IMR-90 (cell line): ENCODE measurements around the gene ZMYM1. TPM values are rescaled to one million over a fixed set of nuclear protein-coding genes. Genes with fewer than 3 reads are reported as not detected.

Experiments
- ATAC-seq: fragments of 200-7000 bp; cut with Tn5 transposase; 2 replicates; pipeline ENCODE4 v1.9.1; 2020; ENCODE audit warnings: low read depth, mild to moderate bottlenecking, moderate library complexity
- BruUV-seq: library from RNA; stranded (reverse); fragments of 400-500 nt; replicated peaks from 2 replicates; lab custom pipeline; 2021; lab: Mats Ljungman, UMichigan
- CTCF ChIA-PET: fragments of 300-600 bp; formaldehyde crosslinking; extraction: SDS; loops from one replicate; lab custom pipeline; 2021; ENCODE audit warnings: antibody characterized with exemption; lab: Yijun Ruan, JAX
- POLR2A ChIA-PET: fragments of 300-600 bp; sonication (Branson Sonifier 250); formaldehyde crosslinking; loops from one replicate; lab custom pipeline; 2022; ENCODE audit warnings: antibody characterized with exemption; ENCODE audit not compliant: unreplicated experiment; lab: Charles Lee
- DNase-seq: peaks from one replicate; pipeline ENCODE4 v3.0.0; 2013
- H2AFZ ChIP-seq: replicated peaks from 2 replicates; pipeline ENCODE3; 2013; ENCODE audit warnings: low read length, mild to moderate bottlenecking; ENCODE audit not compliant: poor library complexity
- H2AK5ac ChIP-seq: 2 replicates; pipeline ENCODE4 v1.6.1; 2013; ENCODE audit warnings: low read depth, low read length, inconsistent platforms
- H2AK9ac ChIP-seq: replicated peaks from 2 replicates; pipeline ENCODE3; 2013; ENCODE audit warnings: mild to moderate bottlenecking, low read depth, low read length, moderate library complexity; ENCODE audit not compliant: poor library complexity
- H2BK120ac ChIP-seq: 2 replicates; pipeline ENCODE4 v1.6.1; 2013; ENCODE audit warnings: low read depth, low read length, inconsistent platforms
- H2BK15ac ChIP-seq: 3 replicates; pipeline ENCODE4 v1.6.1; 2013; ENCODE audit warnings: low read depth, low read length, inconsistent platforms
- H2BK20ac ChIP-seq: 2 replicates; pipeline ENCODE4 v1.6.1; 2013; ENCODE audit warnings: low read depth, mild to moderate bottlenecking, inconsistent platforms, low read length, moderate library complexity
- H2BK5ac ChIP-seq: 2 replicates; pipeline ENCODE4 v1.6.1; 2013; ENCODE audit warnings: mild to moderate bottlenecking, low read depth, low read length, inconsistent platforms; ENCODE audit not compliant: poor library complexity, severe bottlenecking
- H3K14ac ChIP-seq: replicated peaks from 2 replicates; pipeline ENCODE4 v1.6.1; 2013; ENCODE audit warnings: low read depth, low read length, inconsistent platforms
- H3K18ac ChIP-seq: 2 replicates; pipeline ENCODE4 v1.6.1; 2013; ENCODE audit warnings: low read depth, low read length, control low read depth
- H3K23ac ChIP-seq: 2 replicates; pipeline ENCODE4 v1.6.1; 2013; ENCODE audit warnings: low read depth, low read length, inconsistent platforms
- H3K27ac ChIP-seq: 2 replicates; pipeline ENCODE4 v1.5.1; 2013; ENCODE audit warnings: mild to moderate bottlenecking, control low read depth, low read length; ENCODE audit not compliant: insufficient read depth
- H3K27me3 ChIP-seq: 2 replicates; pipeline ENCODE4 v1.6.1; 2013; ENCODE audit warnings: low read length; ENCODE audit not compliant: control insufficient read depth, insufficient read depth
- H3K36me3 ChIP-seq: 2 replicates; pipeline ENCODE4 v1.6.1; 2013; ENCODE audit warnings: low read length, mixed read lengths; ENCODE audit not compliant: control insufficient read depth, insufficient read depth
- H3K4ac ChIP-seq: 2 replicates; pipeline ENCODE4 v1.6.1; 2013; ENCODE audit warnings: low read depth, low read length, inconsistent platforms
- H3K4me1 ChIP-seq: 2 replicates; pipeline ENCODE4 v1.6.1; 2013; ENCODE audit warnings: low read length, mixed read lengths; ENCODE audit not compliant: control insufficient read depth, insufficient read depth
- H3K4me2 ChIP-seq: 2 replicates; pipeline ENCODE4 v1.6.1; 2013; ENCODE audit warnings: low read depth, mild to moderate bottlenecking, control low read depth, low read length, moderate library complexity
- H3K4me3 ChIP-seq: 2 replicates; pipeline ENCODE4 v1.5.1; 2013; ENCODE audit warnings: low read depth, mild to moderate bottlenecking, control low read depth, low read length, moderate library complexity; ENCODE audit not compliant: insufficient read depth
- H3K56ac ChIP-seq: 2 replicates; pipeline ENCODE4 v1.6.1; 2013; ENCODE audit warnings: low read length, inconsistent platforms; ENCODE audit not compliant: insufficient read depth; ENCODE audit errors: extremely low read depth
- H3K79me1 ChIP-seq, 2 experiments: 2 replicates each; pipeline ENCODE4 v1.6.1; 2013; ENCODE audit warnings: low read length in 2 of 2, inconsistent platforms in 1 of 2, low read depth in 1 of 2
- H3K9ac ChIP-seq: 2 replicates; pipeline ENCODE4 v1.6.1; 2013; ENCODE audit warnings: low read depth, low read length, control low read depth
- H3K9me1 ChIP-seq: 2 replicates; pipeline ENCODE4 v1.6.1; 2013; ENCODE audit warnings: low read length, inconsistent platforms; ENCODE audit not compliant: insufficient read depth
- H3K9me3 ChIP-seq: 2 replicates; pipeline ENCODE4 v1.6.1; 2013; ENCODE audit warnings: low read length; ENCODE audit not compliant: control insufficient read depth, insufficient read depth
- H4K20me1 ChIP-seq: 2 replicates; pipeline ENCODE4 v1.6.1; 2013; ENCODE audit warnings: low read length, inconsistent platforms; ENCODE audit not compliant: insufficient read depth
- H4K5ac ChIP-seq: 2 replicates; pipeline ENCODE4 v1.6.1; 2013; ENCODE audit warnings: mild to moderate bottlenecking, low read depth, low read length, control low read depth
- H4K8ac ChIP-seq, 2 experiments: 2 replicates each; pipeline ENCODE4 v1.6.1; 2013; ENCODE audit warnings: low read depth in 2 of 2, low read length in 2 of 2, control low read depth in 1 of 2, inconsistent platforms in 1 of 2
- H4K91ac ChIP-seq: 2 replicates; pipeline ENCODE4 v1.6.1; 2013; ENCODE audit warnings: low read depth, low read length, inconsistent platforms; ENCODE audit not compliant: insufficient read depth
- BHLHE40 ChIP-seq: fragments of 150-350 bp; IDR thresholded peaks from 2 replicates; pipeline ENCODE4 v1.6.1; 2016; ENCODE audit warnings: mild to moderate bottlenecking, low read depth, low read length
- FOS ChIP-seq: fragments of 150-350 bp; IDR thresholded peaks from 2 replicates; pipeline ENCODE4 v1.6.1; 2016; ENCODE audit warnings: low read depth, low read length
- MXI1 ChIP-seq: IDR thresholded peaks from 2 replicates; pipeline ENCODE4 v1.6.1; 2012; ENCODE audit warnings: low read depth, mild to moderate bottlenecking, low read length, moderate library complexity, borderline replicate concordance
- NFE2L2 ChIP-seq: fragments of 150-350 bp; IDR thresholded peaks from 2 replicates; pipeline ENCODE4 v1.6.1; 2016; ENCODE audit warnings: low read depth, mild to moderate bottlenecking, low read length
- SMC3 ChIP-seq: fragments of 150-350 bp; IDR thresholded peaks from 2 replicates; pipeline ENCODE4 v1.6.1; 2016; ENCODE audit warnings: low read depth, mild to moderate bottlenecking, antibody characterized with exemption, low read length, moderate library complexity
- WGBS, 2 experiments: methylation state at CpG; one replicate each; pipeline versions ENCODE4 v1.1.5 to v1.1.7; 2013; ENCODE audit warnings: missing lambda C conversion rate in 2 of 2; ENCODE audit not compliant: insufficient read length in 1 of 2; ENCODE audit errors: extremely low coverage in 2 of 2; 5-methylcytosine and 5-hydroxymethylcytosine counted together
- dilution Hi-C: fragments of 300-500 bp; cut with HindIII; formaldehyde crosslinking; loops from one replicate; pipeline ENCODE4 v1.14.3; 2018; ENCODE audit warnings: low sequenced_read_pairs; ENCODE audit not compliant: unreplicated experiment
- in situ Hi-C: fragments of 300-500 bp; cut with MboI; formaldehyde crosslinking; loops from 3 replicates; pipeline ENCODE4 v1.14.3; 2019; ENCODE audit warnings: low sequenced_read_pairs, inconsistent platforms, mixed read lengths
- intact Hi-C: fragments of 100-400 bp; cut with micrococcal nuclease; formaldehyde crosslinking; loops from 2 replicates; pipeline ENCODE4 v1.10.0; 2022
- polyA plus RNA-seq, 3 experiments: library from polyadenylated mRNA; depleted of rRNA; stranded (reverse); fragments of >200 nt; gene quantifications; 2 replicates each; pipeline ENCODE4 v1.2.3, GENCODE V29; 2012; ENCODE audit warnings: low replicate concordance in 1 of 3
- total RNA-seq: library from RNA; depleted of rRNA; stranded (reverse); fragments of >200 nt; gene quantifications from 2 replicates; pipeline ENCODE4 v1.2.3, GENCODE V29; 2012

The ZMYM1 gene
- total and polyA plus RNA-seq, 2 of the 4 experiments (the other 2 are of a cell fraction) = 7.2 to 33.9 TPM

DNA sequence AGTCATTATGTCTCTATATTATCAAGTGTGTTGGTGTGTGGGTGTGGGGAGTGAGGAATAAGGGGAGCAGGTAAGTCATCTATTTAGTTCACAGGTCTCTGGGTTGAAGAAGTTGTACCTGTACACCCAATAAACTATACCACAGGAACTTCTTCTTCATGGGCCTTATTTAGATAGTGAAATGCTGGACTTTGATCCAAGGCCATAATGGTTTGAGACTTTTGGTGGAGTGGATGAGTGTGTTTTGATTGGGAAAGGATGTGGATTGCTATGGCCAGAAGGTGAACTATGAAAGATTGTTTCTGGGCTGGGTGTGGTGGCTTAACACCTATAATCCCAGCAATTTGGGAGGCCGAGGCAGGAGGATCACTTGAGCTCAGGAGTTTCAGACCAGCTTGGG lies 40.5 kb upstream of the ZMYM1 start:
- no CpG with 5 or more reads among the region's 1 CpG for whole genome bisulfite sequencing, 2 experiments
- no peaks in the 10 kb centered on the region for H3K4me1 ChIP-seq
- no peak for ATAC-seq
- no peak overlapping the region for H3K4ac ChIP-seq
- no peak overlapping the region for H3K27ac ChIP-seq
- no peak overlapping the region for H2AK9ac ChIP-seq
- no peak overlapping the region for H3K18ac ChIP-seq
- dilution Hi-C loops (no loop called here), intact Hi-C loops (loop anchor here (1.0 kb wide), 1 partner anchor 9 kb away; no protein-coding TSS in a partner anchor), in situ Hi-C loops (no loop called here)
- no peak overlapping the region for H2BK20ac ChIP-seq
- no peaks in the 10 kb centered on the region for H3K27me3 ChIP-seq
- no peak overlapping the region for H3K9ac ChIP-seq
- no peak overlapping the region for H4K91ac ChIP-seq
- H3K79me1 ChIP-seq = no peaks in the 10 kb centered on the region
- H3K36me3 ChIP-seq = no peaks in the 10 kb centered on the region
- H3K56ac ChIP-seq = no peak overlapping the region
- no peak overlapping the region for H4K8ac ChIP-seq
- no peak overlapping the region for H3K14ac ChIP-seq
- no peak overlapping the region for H2BK15ac ChIP-seq
- ChIA-PET POLR2A (no interaction called here), CTCF (no interaction called here)
- H2AFZ ChIP-seq = no peak overlapping the region
- H2BK5ac ChIP-seq = no peak overlapping the region
- no peak overlapping the region for H3K23ac ChIP-seq
- H3K4me2 ChIP-seq = no peak overlapping the region
- no peaks in the 10 kb centered on the region for H4K20me1 ChIP-seq
- BruUV-seq = no TSS peak
- H3K9me1 ChIP-seq = no peaks in the 10 kb centered on the region
- no peak overlapping the region for H2AK5ac ChIP-seq
- H4K5ac ChIP-seq = no peak overlapping the region
- H3K9me3 ChIP-seq = no peaks in the 10 kb centered on the region
- TF ChIP-seq SMC3 (no peak), FOS (no peak), NFE2L2 (no peak), MXI1 (no peak), BHLHE40 (no peak)
- no peak overlapping the region for H3K4me3 ChIP-seq
- H2BK120ac ChIP-seq = no peak overlapping the region
- no peak for DNase-seq
